Activated naive CD8-positive, alpha-beta T cell treated with anti-CD3 and anti-CD28 coated beads, Interleukin-2, amount 50 U/mL, for 24 hours (primary cell): ENCODE measurements around the gene ING2.
"Not testable (repeated sequence)": the region's sequence is repeated elsewhere in the genome, so short reads cannot be mapped to it uniquely, and the experiment has no call there.

Experiments
- ATAC-seq: fragments of 150-1000 bp; cut with Tn5 transposase; one replicate; pipeline ENCODE4 v1.10.0; 2021
- DNase-seq: peaks from one replicate; pipeline ENCODE4 v3.0.0; 2021
- H3K27ac Mint-ChIP-seq: one replicate; pipeline ENCODE4 v1.8.0; 2021; ENCODE audit warnings: mild to moderate bottlenecking, mixed read lengths
- H3K27me3 Mint-ChIP-seq: one replicate; pipeline ENCODE4 v1.8.0; 2021; ENCODE audit warnings: mixed read lengths
- H3K36me3 Mint-ChIP-seq: one replicate; pipeline ENCODE4 v1.8.0; 2021; ENCODE audit warnings: low read depth, mixed read lengths
- H3K4me1 Mint-ChIP-seq: one replicate; pipeline ENCODE4 v1.8.0; 2021; ENCODE audit warnings: mixed read lengths
- H3K4me3 Mint-ChIP-seq: one replicate; pipeline ENCODE4 v1.8.0; 2021; ENCODE audit warnings: mild to moderate bottlenecking, moderate library complexity, mixed read lengths
- H3K9me3 Mint-ChIP-seq: one replicate; pipeline ENCODE4 v1.8.0; 2021; ENCODE audit warnings: mixed read lengths

ING2 gene, protein sequence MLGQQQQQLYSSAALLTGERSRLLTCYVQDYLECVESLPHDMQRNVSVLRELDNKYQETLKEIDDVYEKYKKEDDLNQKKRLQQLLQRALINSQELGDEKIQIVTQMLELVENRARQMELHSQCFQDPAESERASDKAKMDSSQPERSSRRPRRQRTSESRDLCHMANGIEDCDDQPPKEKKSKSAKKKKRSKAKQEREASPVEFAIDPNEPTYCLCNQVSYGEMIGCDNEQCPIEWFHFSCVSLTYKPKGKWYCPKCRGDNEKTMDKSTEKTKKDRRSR

DNA sequence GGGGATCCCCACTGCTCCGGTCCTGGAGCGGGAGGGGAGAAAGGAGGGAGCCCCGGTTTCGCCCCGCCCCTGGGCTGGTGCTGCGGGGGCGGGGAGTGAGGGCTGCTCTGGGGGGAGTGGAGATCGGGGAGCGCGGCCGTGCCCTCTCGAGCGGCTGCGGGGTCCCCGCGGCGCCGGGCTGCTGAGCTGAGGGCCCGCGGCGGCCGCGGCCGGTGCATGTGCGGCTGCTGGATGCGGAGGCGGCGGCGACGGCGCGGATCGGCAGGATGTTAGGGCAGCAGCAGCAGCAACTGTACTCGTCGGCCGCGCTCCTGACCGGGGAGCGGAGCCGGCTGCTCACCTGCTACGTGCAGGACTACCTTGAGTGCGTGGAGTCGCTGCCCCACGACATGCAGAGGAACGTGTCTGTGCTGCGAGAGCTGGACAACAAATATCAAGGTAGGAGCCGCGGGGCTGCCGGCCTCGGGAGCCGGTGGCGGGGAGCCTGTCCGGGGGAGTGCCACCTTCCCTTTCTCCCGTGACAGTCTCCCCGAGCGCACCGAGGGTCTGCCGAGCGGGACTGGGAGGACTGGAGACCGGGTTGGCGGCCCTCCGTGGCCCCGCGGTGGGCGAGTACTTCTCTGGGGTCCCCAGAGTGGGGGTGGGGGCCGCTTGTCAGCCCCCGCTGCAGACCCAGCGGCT, at the start of gene ING2:
TSS of gene ING2 (plus strand) at position 129 of the 681 bp plus-strand sequence. CDS start at position 267, 138 bp downstream.
- H3K27me3 Mint-ChIP-seq = no peaks in the 10 kb centered on the region
- H3K4me1 Mint-ChIP-seq = peaks cover 33% of the 10 kb centered on the region
- no peak for DNase-seq
- no peaks in the 10 kb centered on the region for H3K9me3 Mint-ChIP-seq
- peaks cover 1% of the 10 kb centered on the region for H3K36me3 Mint-ChIP-seq
- H3K27ac Mint-ChIP-seq = peak within 1 kb of the TSS; percentile 98
- peak; percentile 56 for ATAC-seq
- peak within 1 kb of the TSS; percentile 92 for H3K4me3 Mint-ChIP-seq

DNA sequence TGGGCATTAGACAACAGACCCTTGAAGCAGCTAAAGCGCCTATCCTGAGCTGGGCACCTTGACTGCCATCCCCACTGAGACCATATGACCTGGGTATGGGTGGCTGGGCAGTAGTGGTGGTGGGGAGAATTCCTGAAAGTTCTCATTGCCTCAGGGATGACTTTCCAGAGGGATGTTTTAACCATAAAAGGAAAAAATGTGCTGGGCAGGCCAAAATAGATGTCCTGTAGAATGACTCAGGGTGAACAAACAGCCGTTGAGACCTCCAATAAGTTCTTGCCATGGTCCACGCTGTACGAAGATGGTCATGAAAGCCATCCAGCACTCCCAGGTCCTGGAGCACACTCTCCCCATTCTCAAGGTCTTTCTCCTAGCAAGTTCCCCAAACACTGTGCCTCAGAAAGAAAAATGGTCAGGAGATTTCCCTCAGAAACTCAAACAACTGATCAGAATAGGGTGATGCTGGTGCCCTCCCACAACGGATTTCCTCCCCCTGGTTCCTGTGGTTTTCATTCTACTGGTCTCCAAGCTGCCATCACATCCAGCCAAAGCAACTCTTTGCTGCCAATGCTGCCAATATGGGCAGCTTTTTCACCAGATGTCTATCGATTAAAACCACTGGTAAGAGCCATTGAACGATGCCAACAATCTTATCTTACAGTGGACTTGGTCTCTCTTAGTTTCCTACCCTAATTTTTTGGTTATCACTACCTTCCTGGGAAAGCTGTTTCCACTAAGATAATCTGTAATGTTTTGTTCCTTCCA, 49.2 kb upstream of the ING2 start:
- no peak for DNase-seq
- no peak overlapping the region for H3K27ac Mint-ChIP-seq
- H3K9me3 Mint-ChIP-seq = no peaks in the 10 kb centered on the region
- H3K27me3 Mint-ChIP-seq = no peaks in the 10 kb centered on the region
- no peaks in the 10 kb centered on the region for H3K36me3 Mint-ChIP-seq
- peaks cover 16% of the 10 kb centered on the region for H3K4me1 Mint-ChIP-seq
- H3K4me3 Mint-ChIP-seq = no peak overlapping the region
- no peak for ATAC-seq

DNA sequence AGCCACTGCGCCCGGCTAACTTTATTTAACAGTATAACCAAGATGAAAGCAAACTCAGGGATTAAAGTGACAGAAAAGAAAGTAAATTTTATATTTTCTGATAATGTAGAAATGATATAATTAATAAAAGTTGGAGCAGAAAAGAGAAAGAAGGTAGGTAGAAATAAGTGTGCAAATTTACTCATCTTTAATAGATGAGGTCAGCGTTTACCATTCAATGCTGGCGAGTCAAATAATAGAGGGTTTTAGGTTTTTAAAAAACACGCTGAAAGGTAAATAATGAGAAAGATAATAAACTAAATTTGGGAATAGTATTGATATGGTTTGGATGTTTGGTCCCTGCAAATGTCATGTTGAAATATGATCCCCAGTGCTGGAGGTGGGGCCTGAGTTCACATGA, 46.9 kb upstream of the ING2 start:
- Mint-ChIP-seq H3K9me3 (no peaks in the 10 kb centered on the region), H3K27me3 (no peaks in the 10 kb centered on the region), H3K4me3 (no peak overlapping the region), H3K36me3 (no peaks in the 10 kb centered on the region), H3K27ac (no peak overlapping the region), H3K4me1 (peaks cover 16% of the 10 kb centered on the region)
- DNase-seq (no peak), ATAC-seq (no peak)

DNA sequence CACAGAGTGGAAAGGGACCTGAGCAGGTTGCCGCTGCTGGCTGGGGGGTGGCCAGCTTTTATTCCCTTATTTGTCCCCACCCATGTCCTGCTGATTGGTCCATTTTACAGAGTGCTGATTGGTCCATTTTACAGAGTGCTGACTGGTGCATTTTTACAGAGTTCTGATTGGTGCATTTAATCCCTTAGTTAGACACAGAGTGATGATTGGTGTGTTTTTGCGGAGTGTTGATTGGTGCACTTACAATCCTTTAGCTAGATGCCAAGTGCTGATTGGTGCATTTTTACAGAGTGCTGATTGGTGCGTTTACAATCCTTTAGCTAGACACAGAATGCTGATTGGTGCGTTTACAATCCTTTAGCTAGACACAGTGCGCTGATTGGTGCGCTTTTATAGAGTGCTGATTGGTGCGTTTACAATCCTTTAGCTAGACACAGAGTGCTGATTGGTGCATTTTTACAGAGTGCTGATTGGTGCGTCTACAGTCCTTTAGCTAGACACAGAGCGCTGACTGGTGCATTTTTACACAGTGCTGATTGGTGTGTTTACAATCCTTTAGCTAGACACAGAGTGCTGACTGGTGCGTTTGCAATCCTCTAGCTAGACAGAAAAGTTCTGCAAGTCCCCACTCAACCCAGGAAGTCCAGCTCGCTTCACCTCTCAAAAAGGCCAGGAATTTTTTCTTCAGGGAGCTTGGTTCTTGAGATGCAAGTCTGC, 40.8 kb upstream of the ING2 start:
- not testable (repeated sequence) for H3K4me1 Mint-ChIP-seq, H3K36me3 Mint-ChIP-seq, H3K9me3 Mint-ChIP-seq, DNase-seq, H3K27me3 Mint-ChIP-seq, ATAC-seq, H3K27ac Mint-ChIP-seq, H3K4me3 Mint-ChIP-seq

DNA sequence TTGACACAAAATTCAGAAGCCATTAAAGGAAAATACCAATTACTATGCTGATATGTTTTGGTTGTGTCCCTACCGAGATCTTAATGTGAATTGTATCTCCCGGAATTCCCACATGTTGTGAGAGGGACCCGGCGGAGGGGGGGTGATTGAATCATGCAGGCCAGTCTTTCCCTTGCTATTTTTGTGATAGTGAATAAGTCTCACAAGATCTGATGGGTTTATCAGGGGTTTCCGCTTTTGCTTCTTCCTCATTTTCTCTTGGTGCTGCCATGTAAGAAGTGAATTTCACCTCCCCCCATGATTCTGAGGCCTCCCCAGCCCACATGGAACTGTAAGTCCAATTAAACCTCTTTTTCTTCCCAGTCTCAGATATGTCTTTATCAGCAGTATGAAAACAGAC, 39.0 kb upstream of the ING2 start:
- not testable (repeated sequence) for H3K9me3 Mint-ChIP-seq, H3K4me3 Mint-ChIP-seq, ATAC-seq, H3K27me3 Mint-ChIP-seq, H3K4me1 Mint-ChIP-seq, H3K27ac Mint-ChIP-seq, DNase-seq, H3K36me3 Mint-ChIP-seq

DNA sequence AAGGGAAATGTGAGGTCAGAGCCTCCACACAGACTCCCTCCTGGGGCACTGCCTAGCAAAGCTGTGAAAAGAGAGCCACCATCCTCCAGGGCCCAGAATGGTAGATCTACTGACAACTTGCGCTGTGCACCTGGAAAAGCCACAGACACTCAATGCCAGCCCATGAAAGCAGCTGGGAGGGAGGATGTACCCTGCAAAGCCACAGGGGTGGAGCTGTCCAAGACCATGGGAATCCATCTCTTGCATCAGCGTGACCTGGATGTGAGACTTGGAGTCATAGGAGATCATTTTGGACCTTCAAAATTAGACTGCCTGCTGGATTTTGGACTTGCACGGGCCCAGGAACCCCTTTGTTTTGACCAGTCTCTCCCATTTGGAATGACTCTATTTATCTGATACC, 37.6 kb upstream of the ING2 start:
- Mint-ChIP-seq H3K9me3 (peaks cover 4% of the 10 kb centered on the region), H3K27me3 (no peaks in the 10 kb centered on the region), H3K36me3 (peaks cover 4% of the 10 kb centered on the region), H3K27ac (no peak overlapping the region), H3K4me1 (peaks cover 3% of the 10 kb centered on the region), H3K4me3 (no peak overlapping the region)
- DNase-seq = no peak
- no peak for ATAC-seq

DNA sequence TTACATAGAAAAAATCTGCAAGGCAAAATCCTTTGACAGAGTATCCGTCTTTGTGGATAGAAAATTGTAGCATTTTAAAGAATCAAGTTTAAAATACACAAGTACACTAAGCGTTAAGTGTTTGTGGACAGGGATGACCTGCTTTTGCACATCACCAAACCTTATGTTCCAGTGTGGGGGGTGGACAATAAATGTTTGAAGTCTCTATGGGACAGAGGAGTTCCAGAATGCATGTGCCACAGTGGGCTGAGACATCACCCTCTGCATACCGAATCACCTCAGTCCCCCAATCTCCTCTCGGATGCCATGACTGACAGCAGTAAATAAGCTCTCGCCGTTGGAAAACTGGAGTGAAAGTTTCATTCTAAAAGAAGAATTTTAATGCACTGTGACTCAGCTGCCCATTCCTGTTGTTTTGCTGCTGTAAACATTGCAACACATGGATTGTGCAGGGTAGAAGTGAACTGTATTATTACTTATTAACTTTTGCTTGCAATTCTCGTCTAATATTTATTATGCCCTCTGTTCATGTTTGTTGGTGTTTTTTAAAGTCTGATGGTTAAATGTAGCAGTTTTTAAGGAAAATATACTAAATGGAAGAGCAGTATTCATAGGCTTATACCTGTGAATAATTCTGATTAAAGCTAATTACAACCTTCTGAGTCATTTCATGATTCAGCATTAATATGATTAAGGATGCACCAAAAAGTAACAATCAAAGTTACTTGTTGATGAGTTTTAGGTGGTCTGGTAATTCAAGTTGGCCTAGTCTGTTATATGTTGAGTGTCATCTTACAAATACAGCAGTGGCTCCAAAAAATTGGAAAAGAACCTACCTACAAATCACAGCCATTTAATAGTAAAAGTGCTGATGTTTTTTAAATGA, 36.4 kb upstream of the ING2 start:
- Mint-ChIP-seq H3K9me3 (peaks cover 4% of the 10 kb centered on the region), H3K36me3 (peaks cover 2% of the 10 kb centered on the region), H3K4me3 (no peak overlapping the region), H3K4me1 (peaks cover 4% of the 10 kb centered on the region), H3K27me3 (no peaks in the 10 kb centered on the region), H3K27ac (no peak overlapping the region)
- DNase-seq (no peak), ATAC-seq (no peak)

DNA sequence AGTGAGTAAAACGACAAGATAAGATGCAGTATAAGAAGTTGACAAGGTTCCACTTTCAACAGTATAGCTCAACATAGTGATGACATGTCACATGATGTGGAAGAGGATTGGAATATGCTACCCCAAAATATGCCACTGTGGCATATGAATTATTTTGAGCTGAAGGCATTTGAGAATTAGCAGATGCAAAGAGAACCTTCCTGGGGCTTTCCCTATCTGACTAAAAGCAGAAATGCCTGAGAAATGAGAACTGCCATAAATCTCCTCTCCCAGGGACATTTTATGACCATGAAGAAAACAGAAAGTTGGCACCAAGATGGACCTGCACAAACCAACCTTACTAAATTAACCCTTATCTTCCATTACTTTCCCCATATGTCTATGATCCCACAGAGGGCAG, 35.6 kb upstream of the ING2 start:
- no peak for DNase-seq
- H3K9me3 Mint-ChIP-seq = no peaks in the 10 kb centered on the region
- H3K27ac Mint-ChIP-seq = no peak overlapping the region
- H3K36me3 Mint-ChIP-seq = peaks cover 2% of the 10 kb centered on the region
- no peak for ATAC-seq
- no peaks in the 10 kb centered on the region for H3K27me3 Mint-ChIP-seq
- H3K4me1 Mint-ChIP-seq = peaks cover 4% of the 10 kb centered on the region
- no peak overlapping the region for H3K4me3 Mint-ChIP-seq

DNA sequence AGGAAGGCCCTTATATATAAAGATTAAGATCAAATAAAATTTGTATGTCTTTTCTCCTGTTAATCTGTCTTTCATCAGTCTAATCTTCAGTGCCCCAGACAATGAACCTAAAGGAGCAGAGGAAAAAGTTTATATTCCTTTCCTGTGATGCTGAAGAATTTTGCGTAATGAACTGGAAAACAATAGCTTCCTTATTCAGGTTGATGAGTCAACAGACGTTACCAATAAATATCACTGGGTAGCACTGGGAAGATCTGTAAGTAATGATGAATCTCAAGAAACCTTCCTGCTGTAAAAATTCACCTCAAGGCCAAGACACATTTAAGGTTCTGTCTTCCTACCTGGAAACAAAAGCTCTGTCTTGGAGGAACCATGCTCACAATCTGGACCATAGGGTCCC, 34.9 kb upstream of the ING2 start:
- no peaks in the 10 kb centered on the region for H3K27me3 Mint-ChIP-seq
- ATAC-seq (no peak), DNase-seq (no peak)
- H3K36me3 Mint-ChIP-seq = peaks cover 2% of the 10 kb centered on the region
- peaks cover 4% of the 10 kb centered on the region for H3K4me1 Mint-ChIP-seq
- H3K27ac Mint-ChIP-seq = no peak overlapping the region
- H3K9me3 Mint-ChIP-seq = no peaks in the 10 kb centered on the region
- H3K4me3 Mint-ChIP-seq = no peak overlapping the region

DNA sequence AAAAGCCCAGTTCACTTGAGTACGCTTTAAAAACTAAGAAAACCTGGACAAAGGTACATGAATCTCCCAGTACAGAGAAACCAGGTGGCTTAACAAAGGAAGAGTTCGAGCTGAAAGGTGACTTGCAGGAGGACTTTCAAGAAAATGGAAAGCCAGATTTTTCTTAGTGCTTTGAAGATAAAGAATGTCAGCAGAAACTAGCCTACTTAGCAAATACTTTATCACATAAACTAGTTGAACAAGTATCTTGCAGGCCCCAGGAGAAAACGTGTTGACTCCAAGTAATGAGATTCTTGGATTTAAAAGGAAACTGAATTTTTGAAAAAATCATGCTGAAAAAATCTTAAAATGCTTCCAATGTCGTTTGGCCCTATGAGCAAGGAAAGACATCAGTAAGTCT, 34.0 kb upstream of the ING2 start:
- no peak for DNase-seq
- Mint-ChIP-seq H3K27ac (no peak overlapping the region), H3K36me3 (peaks cover 2% of the 10 kb centered on the region), H3K4me3 (no peak overlapping the region), H3K27me3 (no peaks in the 10 kb centered on the region), H3K4me1 (peaks cover 4% of the 10 kb centered on the region), H3K9me3 (no peaks in the 10 kb centered on the region)
- no peak for ATAC-seq

DNA sequence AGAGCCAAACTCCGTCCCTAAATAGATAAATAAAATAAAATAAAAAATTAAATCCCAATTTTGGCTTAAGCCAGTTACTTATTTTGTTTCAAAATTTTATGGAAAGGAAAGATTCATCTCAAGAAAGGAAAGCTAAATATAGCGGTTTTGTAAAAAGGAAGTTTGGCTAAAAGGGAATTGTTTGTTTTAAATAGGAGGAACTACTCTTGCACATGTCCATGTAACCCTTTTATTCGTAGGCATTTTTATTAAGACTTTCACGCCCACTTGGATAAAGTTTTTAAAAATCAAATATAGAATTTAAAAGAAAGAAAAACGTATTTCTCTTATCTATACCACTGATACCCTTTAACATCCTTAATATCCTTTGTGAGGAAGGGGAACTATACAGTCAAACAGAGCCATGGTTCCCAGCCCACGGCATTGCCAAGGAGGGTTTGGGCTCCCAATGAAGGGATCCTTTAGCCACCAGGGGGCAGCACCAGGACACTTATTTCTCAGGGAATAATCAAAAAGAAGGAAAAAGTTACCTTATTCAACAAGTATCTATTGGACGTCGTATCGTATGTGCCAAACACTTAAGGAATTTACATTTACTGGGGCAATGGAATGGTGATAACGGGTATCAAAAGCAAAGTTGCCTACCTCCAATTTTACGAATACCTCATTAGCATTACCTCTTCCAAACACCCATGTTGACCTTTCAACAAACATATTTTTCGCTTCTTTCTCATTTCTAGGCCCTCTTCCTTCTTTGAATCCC, 32.7 kb upstream of the ING2 start:
- H3K4me3 Mint-ChIP-seq = no peak overlapping the region
- peak; percentile 88 for DNase-seq

DNA sequence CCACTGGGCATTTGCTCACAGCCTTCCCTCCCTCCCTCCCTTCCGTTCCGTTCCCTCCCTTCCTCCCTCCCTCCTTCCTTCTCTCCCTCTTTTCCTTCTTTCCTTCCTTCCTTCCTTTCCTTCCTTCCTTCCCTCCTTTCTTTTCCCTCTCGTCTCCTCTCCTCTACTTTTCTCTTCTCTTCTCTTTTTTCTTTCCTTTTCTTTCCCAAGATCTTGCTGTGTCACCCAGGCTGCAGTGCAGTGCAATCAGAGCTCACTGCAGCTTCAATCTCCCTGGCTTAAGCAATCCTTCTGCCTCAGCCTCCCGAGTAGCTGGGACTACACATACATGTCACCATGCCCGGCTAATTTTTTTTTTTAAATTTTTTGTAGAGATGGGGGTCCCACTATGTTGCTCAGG, 26.7 kb upstream of the ING2 start:
- H3K27ac Mint-ChIP-seq = no peak overlapping the region
- no peaks in the 10 kb centered on the region for H3K4me1 Mint-ChIP-seq
- DNase-seq (no peak), ATAC-seq (no peak)
- no peak overlapping the region for H3K4me3 Mint-ChIP-seq
- no peaks in the 10 kb centered on the region for H3K9me3 Mint-ChIP-seq
- H3K36me3 Mint-ChIP-seq = no peaks in the 10 kb centered on the region
- no peaks in the 10 kb centered on the region for H3K27me3 Mint-ChIP-seq

More for the DNA sequence above, 32.7 kb upstream of the ING2 start:
- Mint-ChIP-seq H3K27me3 (no peaks in the 10 kb centered on the region), H3K36me3 (peaks cover 2% of the 10 kb centered on the region), H3K4me1 (peaks cover 4% of the 10 kb centered on the region), H3K27ac (no peak overlapping the region), H3K9me3 (no peaks in the 10 kb centered on the region)
- ATAC-seq = peak; percentile 84

DNA sequence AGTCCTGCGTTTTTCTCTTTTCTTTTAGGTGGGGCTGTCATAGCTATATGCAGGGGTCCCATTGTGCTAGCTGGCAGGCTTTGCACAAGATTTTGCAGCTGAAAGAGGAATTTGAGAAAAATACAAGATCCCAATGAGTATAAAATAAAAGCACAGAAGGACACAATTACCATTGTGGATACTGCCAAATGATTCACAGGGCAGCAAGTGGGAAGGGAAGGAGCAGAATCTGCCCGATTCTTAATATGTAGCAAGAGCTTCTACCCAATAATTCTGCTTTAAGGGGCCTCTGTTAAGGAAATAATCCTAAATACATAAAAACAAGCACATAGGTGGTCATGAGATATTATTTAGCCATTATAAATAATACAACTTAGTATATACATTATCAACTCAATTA, 25.9 kb upstream of the ING2 start:
- Mint-ChIP-seq H3K4me1 (no peaks in the 10 kb centered on the region), H3K27me3 (no peaks in the 10 kb centered on the region), H3K27ac (no peak overlapping the region), H3K9me3 (no peaks in the 10 kb centered on the region), H3K4me3 (no peak overlapping the region), H3K36me3 (no peaks in the 10 kb centered on the region)
- DNase-seq (no peak), ATAC-seq (no peak)
